AG10803 (cell line): ENCODE measurements around the gene FARP1.

ENCODE experiments used
- DNase-seq: peaks from one replicate; pipeline ENCODE4 v3.0.0; 2010; ENCODE audit warnings: low read depth
- H3K4me3 ChIP-seq: 2 replicates; pipeline ENCODE4 v1.5.1; 2011; ENCODE audit warnings: mild to moderate bottlenecking, low read length, control low read depth
- CTCF ChIP-seq: conservative IDR thresholded peaks from 2 replicates; pipeline ENCODE4 v1.5.1; 2011; ENCODE audit warnings: mild to moderate bottlenecking, low read length, control low read depth, inconsistent platforms

The FARP1 gene

DNA sequence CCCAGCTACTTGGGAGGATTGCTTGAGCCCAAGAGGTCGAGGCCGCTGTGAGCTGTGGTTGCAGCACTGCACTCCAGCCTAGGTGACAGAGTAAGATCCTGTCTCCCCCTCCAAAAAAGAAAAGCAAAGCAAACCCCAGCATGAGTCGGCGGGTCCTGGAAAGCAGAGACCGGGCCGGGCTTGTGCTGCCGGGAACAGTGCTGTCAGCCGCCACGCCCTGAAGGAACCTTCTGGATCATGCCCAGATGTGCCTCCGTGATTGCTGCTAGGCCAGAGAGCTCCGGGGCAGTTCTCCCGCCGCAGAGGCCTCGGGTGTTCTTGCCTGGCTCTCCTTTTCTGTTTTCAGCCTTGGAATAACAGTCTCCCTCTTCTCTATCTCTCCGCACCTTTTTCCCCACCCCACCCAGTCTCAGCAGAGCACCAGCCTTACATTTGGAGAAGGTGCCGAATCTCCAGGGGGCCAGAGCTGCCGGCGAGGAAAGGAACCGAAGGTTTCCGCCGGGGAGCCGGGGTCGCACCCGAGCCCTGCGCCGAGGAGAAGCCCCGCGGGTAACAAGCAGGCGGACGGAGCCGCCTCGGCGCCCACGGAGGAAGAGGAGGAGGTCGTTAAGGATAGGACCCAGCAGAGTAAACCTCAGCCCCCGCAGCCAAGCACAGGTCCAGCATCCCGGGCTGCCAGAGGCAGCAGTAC is 252.1 kb downstream of the FARP1 start:
- no peak for TF ChIP-seq CTCF

GRCh38 chr13:98396071-98396710 is 253.3 kb downstream of the FARP1 start:
- no peak for TF ChIP-seq CTCF
- DNase-seq, result no peak
- no peak overlapping the region for H3K4me3 ChIP-seq

More for the DNA sequence above, 252.1 kb downstream of the FARP1 start:
- no peak overlapping the region for H3K4me3 ChIP-seq
- DNase-seq, result no peak

GRCh38 chr13:98397221-98397620 is 254.3 kb downstream of the FARP1 start:
- peak; percentile 54 for TF ChIP-seq CTCF
- no peak for DNase-seq
- H3K4me3 ChIP-seq, result no peak overlapping the region

DNA sequence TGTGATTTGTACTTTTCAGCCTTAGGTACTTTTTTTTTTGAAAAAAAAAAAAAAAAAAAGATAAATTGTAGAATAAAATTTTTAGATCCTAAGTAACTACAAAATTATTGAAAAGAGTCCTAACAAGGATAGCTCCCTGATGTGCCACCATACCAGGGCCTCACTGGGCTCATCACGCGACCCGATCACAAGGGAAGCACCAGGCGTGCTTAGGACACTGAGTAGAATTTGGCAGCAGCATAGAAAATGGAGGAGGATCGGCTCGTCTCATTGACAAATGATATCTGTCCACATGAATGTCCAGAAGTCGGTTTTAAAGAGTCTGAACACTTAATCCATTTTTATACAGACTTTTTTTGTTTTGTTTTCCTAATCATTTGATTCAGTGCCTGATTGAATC is 255.0 kb downstream of the FARP1 start:
- no peak overlapping the region for H3K4me3 ChIP-seq
- no peak for TF ChIP-seq CTCF
- no peak for DNase-seq

- no peak for TF ChIP-seq CTCF
- DNase-seq, result peak; percentile 45
- no peak overlapping the region for H3K4me3 ChIP-seq
These were observed 255.7 kb downstream of the FARP1 start for GRCh38 chr13:98398581-98398980.

GRCh38 chr13:98399756-98400155 is 256.9 kb downstream of the FARP1 start:
- DNase-seq, result peak; percentile 93
- H3K4me3 ChIP-seq, result no peak overlapping the region; the same call in 1 of the 2 replicates
- TF ChIP-seq CTCF, result no peak

DNA sequence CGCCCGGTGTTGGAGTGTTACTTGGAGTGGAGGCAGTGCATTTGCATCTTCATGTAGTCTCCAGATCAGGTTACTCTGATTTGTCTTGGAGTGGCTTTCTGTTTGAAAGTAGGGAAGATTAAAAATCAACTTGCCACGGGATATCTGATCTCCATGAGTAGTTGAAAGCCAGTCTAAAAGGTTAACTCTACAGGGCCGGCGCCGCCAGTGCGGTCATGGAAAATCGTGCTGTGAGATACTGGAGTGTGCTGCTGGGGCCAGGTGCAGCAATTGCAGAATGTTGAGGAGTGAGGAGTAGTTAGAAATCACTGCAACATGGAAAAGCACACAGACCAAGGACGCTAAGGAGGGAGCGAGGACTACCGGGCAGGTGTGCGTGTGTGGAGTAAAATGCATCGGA is 259.0 kb downstream of the FARP1 start:
- no peak for TF ChIP-seq CTCF
- DNase-seq, result no peak
- no peak overlapping the region for H3K4me3 ChIP-seq
